SH-SY5Y (cell line): ENCODE measurements around the gene CXXC5.

Source experiments
- GATA2 ChIP-seq: IDR thresholded peaks from 2 replicates; pipeline ENCODE4 v1.6.1; 2011; ENCODE audit warnings: mild to moderate bottlenecking, low read depth, low read length
- GATA3 ChIP-seq: IDR thresholded peaks from 2 replicates; pipeline ENCODE4 v1.6.1; 2011; ENCODE audit warnings: low read depth, mild to moderate bottlenecking, low read length, moderate library complexity

CXXC5 gene

DNA sequence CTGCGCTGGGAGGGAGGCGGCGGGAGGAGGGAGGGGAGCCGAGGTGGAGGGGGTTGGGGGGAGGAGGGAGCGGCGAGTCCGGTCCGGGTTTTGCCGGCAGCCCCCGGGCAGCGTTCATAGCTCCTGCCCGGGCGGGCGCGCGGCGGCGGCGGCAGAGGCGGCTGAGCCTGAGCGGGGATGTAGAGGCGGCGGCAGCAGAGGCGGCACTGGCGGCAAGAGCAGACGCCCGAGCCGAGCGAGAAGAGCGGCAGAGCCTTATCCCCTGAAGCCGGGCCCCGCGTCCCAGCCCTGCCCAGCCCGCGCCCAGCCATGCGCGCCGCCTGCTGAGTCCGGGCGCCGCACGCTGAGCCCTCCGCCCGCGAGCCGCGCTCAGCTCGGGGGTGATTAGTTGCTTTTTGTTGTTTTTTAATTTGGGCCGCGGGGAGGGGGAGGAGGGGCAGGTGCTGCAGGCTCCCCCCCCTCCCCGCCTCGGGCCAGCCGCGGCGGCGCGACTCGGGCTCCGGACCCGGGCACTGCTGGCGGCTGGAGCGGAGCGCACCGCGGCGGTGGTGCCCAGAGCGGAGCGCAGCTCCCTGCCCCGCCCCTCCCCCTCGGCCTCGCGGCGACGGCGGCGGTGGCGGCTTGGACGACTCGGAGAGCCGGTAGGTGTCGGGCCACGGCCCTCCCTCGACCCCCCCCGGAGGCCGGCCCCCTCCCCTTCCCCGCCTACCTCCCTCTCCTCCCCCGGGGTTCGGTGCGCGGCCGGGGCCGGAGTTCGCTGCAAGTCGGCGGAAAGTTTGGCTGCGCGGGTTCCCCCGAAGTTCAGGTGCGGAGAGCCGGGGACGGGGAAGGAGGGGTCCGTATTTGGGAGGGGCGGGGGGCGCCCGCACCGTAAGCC lies at the start of gene CXXC5:
Gene CXXC5 (plus strand): TSS at position 145 of the 877 bp plus-strand sequence. CDS start 32,175 bp downstream, outside the sequence.
- TF ChIP-seq GATA2 (no peak), GATA3 (no peak)

DNA sequence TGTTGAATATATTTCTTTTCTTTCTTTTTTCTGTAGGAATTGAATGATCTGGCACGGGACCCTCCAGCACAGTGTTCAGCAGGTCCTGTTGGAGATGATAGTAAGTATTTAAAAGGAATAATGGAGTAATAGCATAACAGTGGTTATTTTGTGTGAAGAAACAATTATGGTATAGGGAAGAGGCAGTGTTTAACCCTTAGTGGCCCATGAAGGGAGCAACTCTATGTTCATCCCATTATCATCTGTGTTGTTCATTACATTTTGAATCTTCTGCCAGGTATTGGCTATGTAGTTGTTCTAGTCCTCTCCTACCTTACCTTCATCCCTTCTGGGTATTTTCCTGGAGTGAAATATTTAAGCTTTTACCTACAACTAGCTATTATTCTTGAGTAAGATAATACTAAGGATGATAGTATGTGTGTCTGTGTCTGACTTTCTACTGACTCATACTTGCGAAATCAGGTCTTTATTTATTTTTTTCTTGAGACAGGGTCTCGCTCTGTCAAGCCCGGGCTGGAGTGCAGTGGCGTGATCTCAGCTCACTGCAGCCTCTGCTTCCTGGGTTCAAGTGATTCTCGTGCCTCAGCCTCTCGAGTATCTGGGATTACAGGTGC lies 47.7 kb upstream of the CXXC5 start:
- TF ChIP-seq GATA3 (no peak), GATA2 (no peak)

DNA sequence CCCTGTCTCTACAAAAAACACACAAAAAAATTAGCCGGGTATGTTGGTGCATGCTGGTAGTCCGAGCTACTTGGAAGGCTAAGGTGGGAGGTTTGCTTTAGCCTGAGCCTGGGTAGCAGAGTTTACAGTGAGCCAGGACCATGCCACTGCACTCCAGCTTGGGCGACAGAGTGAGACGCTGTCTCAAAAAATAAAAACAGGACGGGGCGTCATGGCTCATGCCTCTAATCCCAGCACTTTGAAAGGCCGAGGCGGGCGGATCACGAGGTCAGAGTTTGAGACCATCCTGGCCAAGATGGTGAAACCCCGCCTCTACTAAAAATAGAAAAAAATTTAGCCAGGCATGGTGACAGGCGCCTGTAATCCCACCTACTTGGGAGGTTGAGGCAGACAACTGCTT lies 46.7 kb upstream of the CXXC5 start:
- TF ChIP-seq GATA2 (no peak), GATA3 (no peak)

DNA sequence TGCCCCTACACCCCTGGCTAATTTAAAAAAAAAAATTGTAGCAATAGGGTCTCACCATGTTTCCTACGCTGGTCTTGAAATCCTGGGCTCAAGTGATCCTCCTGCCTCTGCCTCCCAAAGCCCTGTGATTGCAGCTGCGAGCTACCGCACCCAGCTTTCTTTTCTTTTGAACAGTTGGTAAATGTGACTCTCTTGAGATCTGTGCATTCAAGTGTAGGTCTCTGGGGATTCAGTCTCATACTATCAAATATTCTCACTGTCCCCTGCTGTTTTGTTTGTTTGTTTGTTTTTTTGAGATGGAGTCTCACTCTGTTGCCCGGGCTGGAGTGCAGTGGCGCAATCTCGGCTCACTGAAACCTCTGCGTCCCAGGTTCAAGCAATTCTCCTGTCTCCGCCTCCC lies 42.3 kb upstream of the CXXC5 start:
- TF ChIP-seq GATA2 (no peak), GATA3 (no peak)

DNA sequence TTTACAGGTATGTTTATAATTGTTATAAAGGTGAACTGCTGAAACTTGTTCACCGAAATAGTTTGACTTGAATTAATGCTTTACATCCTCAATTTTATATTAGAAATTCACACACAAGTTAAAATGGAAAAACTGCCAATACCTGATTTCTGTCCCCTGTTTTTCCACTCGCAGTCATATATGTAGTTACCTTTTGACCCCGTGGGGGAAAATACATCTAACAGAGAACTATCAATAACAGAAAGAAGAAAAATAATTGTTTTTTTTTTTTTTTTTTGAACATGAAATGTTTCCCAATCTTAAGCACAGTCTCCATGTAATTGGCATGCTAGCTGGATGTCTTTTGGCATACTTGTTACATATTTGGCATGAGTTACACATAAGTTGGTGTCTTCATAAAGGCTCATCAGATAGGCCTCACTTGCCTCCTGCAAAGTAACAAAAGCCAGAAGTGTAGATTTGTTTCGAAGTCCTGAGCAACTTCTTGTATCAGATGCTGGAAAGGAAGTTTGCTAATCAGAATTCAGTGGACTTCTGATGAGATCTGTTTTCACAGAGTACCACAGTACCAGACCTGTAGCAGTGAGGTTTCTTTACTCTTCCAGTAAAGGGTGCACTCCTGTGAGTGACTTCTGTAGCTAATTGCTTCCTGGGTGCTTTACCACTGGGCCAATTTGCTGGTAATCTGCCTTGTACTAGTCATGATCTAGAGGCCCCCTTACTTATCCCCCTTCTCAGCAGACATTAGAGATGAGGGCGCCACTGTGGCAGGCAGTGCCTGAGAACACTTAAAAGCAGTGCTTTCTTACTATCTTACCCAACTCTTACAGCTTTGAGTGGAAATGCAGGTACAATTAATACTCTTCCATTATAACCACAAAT lies 36.2 kb upstream of the CXXC5 start:
- no peak for TF ChIP-seq GATA2
- no peak for TF ChIP-seq GATA3

DNA sequence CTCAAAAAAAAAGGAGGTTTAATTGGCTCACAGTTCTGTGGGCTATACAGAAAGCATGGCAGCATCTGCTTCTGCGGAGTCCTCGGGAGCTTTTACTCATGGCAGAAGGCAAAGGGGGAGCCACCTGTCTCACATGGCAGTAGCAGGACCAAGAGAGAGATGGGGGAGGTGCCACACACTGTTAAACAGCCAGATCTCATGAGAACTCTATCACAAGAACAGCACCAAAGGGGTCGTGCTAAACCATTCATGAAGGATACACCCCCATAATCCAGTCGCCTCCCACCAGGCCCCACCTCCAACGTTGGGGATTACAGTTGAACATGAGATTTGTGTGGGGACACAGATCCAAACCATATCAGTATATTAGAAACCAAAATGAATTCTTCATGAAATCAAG lies 28.3 kb upstream of the CXXC5 start:
- TF ChIP-seq GATA3 (no peak), GATA2 (no peak)

DNA sequence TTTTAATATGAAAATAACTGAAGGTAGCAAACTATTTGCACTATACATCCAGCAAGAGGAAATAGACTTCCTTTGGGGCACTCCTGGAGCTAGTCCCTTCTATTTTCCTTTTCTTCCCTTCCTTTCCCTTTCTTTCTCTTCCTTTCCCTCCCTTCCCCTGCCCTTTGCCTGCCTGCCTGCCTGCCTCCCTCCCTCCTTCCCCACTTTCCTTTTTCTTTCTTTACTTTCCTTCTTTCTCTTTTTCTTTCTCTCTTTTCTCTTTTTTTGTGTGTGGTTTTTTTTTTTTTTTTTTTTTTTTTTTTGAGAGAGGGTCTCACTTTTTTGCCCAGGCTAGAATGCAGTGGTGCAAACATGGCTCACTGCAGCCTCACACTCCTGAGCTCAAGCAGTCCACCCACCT lies 17.3 kb upstream of the CXXC5 start:
- no peak for TF ChIP-seq GATA2
- no peak for TF ChIP-seq GATA3

DNA sequence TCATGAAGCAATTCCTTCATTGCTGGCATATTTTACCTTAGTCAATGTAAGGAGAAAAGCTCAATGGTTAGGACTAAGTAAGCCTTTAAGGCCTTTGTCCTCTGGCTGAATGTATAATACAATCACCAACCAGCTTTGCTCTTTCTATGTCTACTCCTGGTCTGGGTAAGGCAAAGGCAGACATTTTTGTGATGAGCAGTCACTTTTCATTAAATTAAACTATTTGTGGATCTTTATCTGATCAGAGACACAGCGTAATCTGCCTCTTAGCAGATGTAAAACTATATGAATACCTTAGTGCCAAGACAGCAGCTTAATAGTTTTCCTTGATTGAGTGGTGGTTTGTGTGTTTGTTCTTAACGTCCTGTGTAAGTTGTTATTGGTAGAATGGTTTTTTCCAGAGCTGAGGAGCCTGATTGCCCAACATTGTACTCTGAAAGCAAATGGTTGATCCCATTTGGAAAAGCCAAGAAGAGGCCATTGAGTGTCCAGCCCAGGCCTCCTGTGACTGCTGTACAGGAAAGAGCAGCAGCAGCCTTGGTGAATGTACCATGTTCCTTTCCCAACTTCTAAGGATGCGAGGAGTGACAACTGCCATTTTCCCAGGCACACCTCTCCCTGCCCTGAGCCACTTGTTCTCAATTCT lies 16.5 kb upstream of the CXXC5 start:
- TF ChIP-seq GATA3, result no peak
- TF ChIP-seq GATA2, result no peak

DNA sequence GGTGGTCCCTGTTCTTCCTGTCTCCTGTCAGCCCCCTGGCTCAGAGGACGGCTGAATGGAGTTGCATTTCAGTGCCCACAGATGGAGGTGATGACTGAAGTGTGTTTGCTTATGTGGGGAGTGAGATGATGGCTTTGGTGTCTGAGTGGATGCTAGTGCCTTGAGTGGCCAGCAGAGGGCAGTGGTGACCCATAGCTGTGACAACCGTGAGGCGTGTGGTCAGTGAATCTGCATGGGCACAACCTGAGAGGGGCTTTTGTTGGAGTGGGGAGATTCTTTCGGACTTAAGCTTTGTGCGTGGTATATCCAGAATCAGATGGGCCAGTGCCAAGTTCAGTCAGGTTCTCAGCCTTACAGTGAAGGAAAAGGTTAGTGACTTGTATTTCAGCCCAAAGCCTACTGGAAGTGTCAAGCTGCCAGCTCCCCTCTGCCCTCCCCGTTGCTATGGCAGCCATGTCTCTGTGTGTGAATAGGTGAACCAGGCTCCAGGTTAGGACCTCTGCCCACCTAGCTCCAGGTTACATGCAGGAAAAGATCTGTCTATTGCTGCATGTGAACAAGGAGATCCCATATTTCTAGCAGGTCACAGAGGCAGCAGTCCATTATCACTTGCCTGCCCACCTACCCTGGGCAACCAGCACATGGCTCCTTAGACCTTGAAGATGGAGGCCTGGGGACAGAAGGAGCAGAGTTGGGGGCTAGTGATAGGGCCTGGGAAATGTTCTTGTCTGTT lies 14.7 kb upstream of the CXXC5 start:
- TF ChIP-seq GATA2, result no peak
- TF ChIP-seq GATA3, result no peak

DNA sequence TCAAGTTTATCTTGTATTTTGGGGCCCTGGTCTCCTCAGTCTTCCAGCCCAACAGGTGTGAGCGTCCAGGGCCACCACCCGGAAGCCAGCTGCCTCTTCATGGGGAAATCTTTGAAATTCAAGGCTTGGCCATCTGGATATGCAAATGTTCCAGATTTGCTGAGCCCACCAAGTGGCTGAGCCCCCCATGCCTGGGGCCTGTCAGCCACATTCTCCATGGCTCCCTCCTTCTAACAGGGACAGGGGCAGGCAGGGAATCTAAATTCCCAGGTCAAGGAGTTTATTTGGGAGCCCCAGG lies 14.2 kb upstream of the CXXC5 start:
- no peak for TF ChIP-seq GATA3
- TF ChIP-seq GATA2, result no peak

DNA sequence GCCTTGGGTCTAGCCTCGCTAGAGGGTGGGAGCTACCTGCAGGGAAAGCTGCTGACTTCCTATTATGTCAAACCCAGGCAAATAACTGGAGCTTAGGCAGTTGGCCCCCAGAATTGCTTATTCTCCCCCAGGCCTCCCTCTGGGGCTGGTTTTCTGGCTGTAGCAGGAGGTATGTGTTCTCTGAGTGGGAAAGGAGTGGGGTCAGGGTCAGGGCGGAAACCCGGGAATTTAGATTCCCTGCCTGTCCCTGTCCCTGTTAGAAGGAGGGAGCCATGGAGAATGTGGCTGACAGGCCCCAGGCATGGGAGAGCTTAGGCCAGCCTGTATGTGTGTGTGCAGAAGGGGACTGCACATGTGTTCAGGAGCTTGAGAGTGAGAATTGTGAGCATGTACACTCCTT lies 13.6 kb upstream of the CXXC5 start:
- TF ChIP-seq GATA3 (no peak), GATA2 (no peak)

DNA sequence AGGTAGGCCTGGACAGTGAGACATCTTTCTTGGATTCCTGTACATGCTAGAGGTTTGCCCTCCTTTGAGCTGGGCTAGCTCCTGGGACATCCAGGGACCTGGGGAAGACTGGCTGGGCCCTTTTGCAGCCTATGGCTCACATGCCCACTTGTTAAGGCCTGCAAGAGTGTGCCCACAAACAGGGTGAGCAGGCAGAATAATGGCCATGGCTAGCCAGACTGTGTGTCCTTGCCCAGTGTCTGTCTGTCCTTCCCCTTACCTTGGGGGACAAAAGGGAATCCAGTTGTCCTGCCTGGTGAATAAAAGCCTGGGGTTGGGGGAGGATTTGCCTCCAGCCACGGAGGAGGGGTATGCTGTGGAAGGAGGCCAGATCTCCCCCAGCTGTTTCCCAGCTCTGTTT lies 13.0 kb upstream of the CXXC5 start:
- TF ChIP-seq GATA3 (no peak), GATA2 (no peak)

DNA sequence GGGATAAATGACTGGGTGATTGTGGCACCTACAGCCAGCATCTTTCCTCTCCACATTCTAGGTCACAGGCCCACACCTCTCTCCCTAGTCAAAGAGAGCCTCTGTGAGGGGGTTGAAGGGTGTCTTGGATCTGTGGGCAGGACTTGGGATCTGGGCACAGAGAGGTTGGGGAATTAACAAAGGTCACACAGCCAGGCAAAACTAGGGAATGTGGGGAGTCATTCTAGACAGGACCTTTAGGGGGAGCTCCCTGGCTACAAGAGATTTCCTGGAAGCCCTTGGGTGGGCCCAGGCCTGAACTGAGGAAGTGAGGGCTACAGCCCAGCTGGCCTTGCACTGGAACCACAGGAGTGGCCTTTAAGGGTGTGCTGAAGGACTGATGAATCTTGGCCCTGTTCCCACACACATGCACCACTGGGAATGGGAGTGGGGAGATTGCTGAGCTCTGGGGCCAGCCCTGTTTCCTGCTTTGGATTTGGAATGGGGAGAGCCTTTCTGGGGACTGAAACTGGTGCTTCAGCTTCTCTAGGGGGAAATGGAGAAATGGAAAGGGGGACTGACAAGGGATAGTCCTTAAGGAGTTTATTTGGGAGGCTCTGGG lies 12.4 kb upstream of the CXXC5 start:
- no peak for TF ChIP-seq GATA2
- TF ChIP-seq GATA3, result no peak

DNA sequence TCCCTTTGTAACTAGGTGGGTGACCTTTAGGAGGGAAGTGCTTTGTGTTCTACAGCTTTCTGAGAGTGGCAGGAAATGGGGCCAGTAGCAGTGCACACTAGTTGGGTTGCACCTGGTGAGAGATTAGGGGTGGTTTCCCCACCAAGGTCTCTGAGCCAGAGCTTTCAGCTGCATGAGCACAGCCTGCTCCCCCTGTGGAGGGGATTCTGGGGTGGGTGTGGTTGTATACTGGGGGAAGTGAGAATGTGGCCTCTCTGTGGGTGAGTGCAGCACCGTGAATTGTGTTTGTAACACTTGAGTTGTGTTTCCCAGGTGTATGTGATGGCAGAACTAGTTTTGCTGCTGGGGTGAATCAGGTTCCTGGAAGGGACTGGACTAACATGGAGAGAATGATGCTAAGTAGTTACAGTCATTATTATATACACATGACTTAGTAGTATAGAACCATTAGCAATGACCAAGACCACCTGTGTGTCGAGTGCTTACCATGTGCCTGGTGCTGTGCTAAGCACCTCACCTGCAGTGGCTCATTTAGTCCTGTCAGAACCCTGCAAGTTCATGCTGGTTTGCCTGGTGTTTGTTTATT lies 11.8 kb upstream of the CXXC5 start:
- TF ChIP-seq GATA3 (no peak), GATA2 (no peak)
